PC-3 (cell line): ENCODE results near the gene EVPLL. TPM values are rescaled to one million over a fixed set of nuclear protein-coding genes. Genes with fewer than 3 reads are reported as not detected.

ENCODE experiments used
- ATAC-seq: fragments of 200-7000 bp; cut with Tn5 transposase; 2 replicates; pipeline ENCODE4 v1.9.1; 2020; ENCODE audit warnings: mild to moderate bottlenecking, moderate library complexity
- Bru-seq: library from RNA; stranded (reverse); fragments of 400-500 nt; gene quantifications from one replicate; lab custom pipeline; 2021; lab: Mats Ljungman, UMichigan
- BruChase-seq, 2 experiments: library from RNA; stranded (reverse); fragments of 400-500 nt; gene quantifications; one replicate each; lab custom pipeline; 2021; lab: Mats Ljungman, UMichigan
- BruUV-seq: library from RNA; stranded (reverse); fragments of 400-500 nt; replicated peaks from 2 replicates; lab custom pipeline; 2021; lab: Mats Ljungman, UMichigan
- CTCF ChIA-PET: fragments of 300-600 bp; sonication (Branson Sonifier 250); formaldehyde crosslinking; loops from one replicate; lab custom pipeline; 2022; ENCODE audit warnings: antibody characterized with exemption; lab: Charles Lee
- POLR2A ChIA-PET: fragments of 300-600 bp; sonication (Branson Sonifier 250); formaldehyde crosslinking; loops from one replicate; lab custom pipeline; 2022; ENCODE audit warnings: antibody characterized with exemption; ENCODE audit not compliant: unreplicated experiment; lab: Charles Lee
- DNase-seq: peaks from one replicate; pipeline ENCODE4 v3.0.0-alpha.2; 2015
- H2AFZ ChIP-seq: fragments of 300-600 bp; sonication (generic); 2 replicates; pipeline ENCODE4 v1.6.0; 2016; ENCODE audit warnings: antibody characterized with exemption, low read length
- H3F3A ChIP-seq: fragments of 300-600 bp; sonication (generic); one replicate; pipeline ENCODE4 v1.6.0; 2017; ENCODE audit warnings: antibody characterized with exemption, low read length, control low read depth, mild to moderate bottlenecking; ENCODE audit not compliant: unreplicated experiment
- H3K27ac ChIP-seq: fragments of 300-600 bp; sonication (generic); 2 replicates; pipeline ENCODE4 v1.5.1; 2016; ENCODE audit warnings: mild to moderate bottlenecking, low read length
- H3K27me3 ChIP-seq: fragments of 300-600 bp; sonication (generic); 2 replicates; pipeline ENCODE4 v1.6.1; 2016; ENCODE audit warnings: low read length, mixed read lengths
- H3K36me3 ChIP-seq: fragments of 300-600 bp; sonication (generic); 2 replicates; pipeline ENCODE4 v1.6.1; 2016; ENCODE audit warnings: low read depth, mixed run types, low read length, mixed read lengths
- H3K4me1 ChIP-seq: fragments of 300-600 bp; sonication (generic); 2 replicates; pipeline ENCODE4 v1.5.1; 2016; ENCODE audit warnings: low read length; ENCODE audit not compliant: insufficient read depth
- H3K4me2 ChIP-seq: fragments of 300-600 bp; sonication (generic); 2 replicates; pipeline ENCODE4 v1.6.0; 2016; ENCODE audit warnings: low read length
- H3K4me3 ChIP-seq: fragments of 300-600 bp; sonication (generic); 2 replicates; pipeline ENCODE4 v1.5.1; 2016; ENCODE audit warnings: mild to moderate bottlenecking, low read length, mixed read lengths
- H3K79me2 ChIP-seq: fragments of 300-600 bp; sonication (generic); 2 replicates; pipeline ENCODE4 v1.6.1; 2017; ENCODE audit warnings: low read length, mixed read lengths
- H3K9ac ChIP-seq: fragments of 300-600 bp; sonication (generic); 2 replicates; pipeline ENCODE4 v1.6.0; 2016; ENCODE audit warnings: mild to moderate bottlenecking, low read length
- H3K9me2 ChIP-seq: fragments of 300-600 bp; sonication (generic); replicated peaks from 2 replicates; pipeline ENCODE4 v1.6.1; 2016; ENCODE audit warnings: mixed run types, low read length, mixed read lengths
- H3K9me3 ChIP-seq: fragments of 300-600 bp; sonication (generic); 2 replicates; pipeline ENCODE4 v1.6.1; 2016; ENCODE audit warnings: low read length, mixed read lengths
- H4K20me1 ChIP-seq: fragments of 300-600 bp; sonication (generic); 2 replicates; pipeline ENCODE4 v1.6.1; 2016; ENCODE audit warnings: low read length, mixed read lengths
- CTCF ChIP-seq: fragments of 300-600 bp; sonication (generic); conservative IDR thresholded peaks from 2 replicates; pipeline ENCODE4 v1.5.1; 2017; ENCODE audit warnings: antibody characterized with exemption, low read depth, mild to moderate bottlenecking, low read length
- EZH2 ChIP-seq: fragments of 300-600 bp; sonication (generic); IDR thresholded peaks from one replicate; pipeline ENCODE4 v1.6.1; 2017; ENCODE audit warnings: antibody characterized with exemption, mild to moderate bottlenecking, low read length; ENCODE audit not compliant: unreplicated experiment
- EZH2phosphoT487 ChIP-seq: fragments of 300-600 bp; sonication (generic); IDR thresholded peaks from 2 replicates; pipeline ENCODE4 v1.6.1; 2018; ENCODE audit warnings: mild to moderate bottlenecking, antibody characterized with exemption, low read length, borderline replicate concordance
- intact Hi-C: fragments of 100-400 bp; cut with micrococcal nuclease; formaldehyde crosslinking; loops from 2 replicates; pipeline ENCODE4 v1.9.0; 2023
- long read RNA-seq: library from polyadenylated mRNA; unstranded; transcript quantifications from one replicate; pipeline ENCODE4 v2.0.0, GENCODE V29; 2021; ENCODE audit not compliant: unreplicated experiment
- total RNA-seq: library from RNA; depleted of rRNA; stranded (reverse); fragments of >200 nt; gene quantifications from 2 replicates; pipeline ENCODE4 v1.2.3, GENCODE V29; 2014; rRNA removed

The EVPLL gene
- total RNA-seq, result 1.1 and 1.3 TPM in 2 replicates
- Bru-seq, nascent RNA, result percentile 25 among the genes with signal in this experiment
- BruChase-seq, experiment 1, labeled RNA remaining after a 6-hour chase, result percentile 14 among the genes with signal in this experiment
- percentile 11 among the genes with signal in this experiment for BruChase-seq, experiment 2, labeled RNA remaining after a 2-hour chase
- long read RNA-seq, result 0 reads

- POLR2A ChIA-PET, result no interaction called here
- no peaks in the 10 kb centered on the region for H3K9me3 ChIP-seq
- H4K20me1 ChIP-seq, result no peaks in the 10 kb centered on the region
- no peak within 1 kb of the TSS for H3K9ac ChIP-seq
- DNase-seq (peak; percentile 81), ATAC-seq (peak; percentile 75)
- no TSS peak for BruUV-seq
- no peak within 1 kb of the TSS for H3K27ac ChIP-seq
- no peaks in the 10 kb centered on the region for H3K9me2 ChIP-seq
- H3K4me2 ChIP-seq, result peak within 1 kb of the TSS; percentile 69
- no peaks in the 10 kb centered on the region for H3K79me2 ChIP-seq
- no peaks in the 10 kb centered on the region for H3K36me3 ChIP-seq
- intact Hi-C loops, result no loop called here
- no peak within 1 kb of the TSS for H3K4me3 ChIP-seq
- TF ChIP-seq EZH2phosphoT487 (no peak; the same call in 1 of the 2 replicates), EZH2 (no peak), CTCF (no peak)
- CTCF ChIA-PET, result no interaction called here
- H3K4me1 ChIP-seq, result peaks cover 12% of the 10 kb centered on the region
- no peaks in the 10 kb centered on the region for H3F3A ChIP-seq
- H2AFZ ChIP-seq, result peak within 1 kb of the TSS; percentile 51
- H3K27me3 ChIP-seq, result no peaks in the 10 kb centered on the region
Observed at GRCh38 chr17:18377437-18378204, at the start of gene EVPLL. EVPLL (plus strand) TSS chr17:18377778; CDS start chr17:18380938, 3,160 bp downstream.

- H2AFZ ChIP-seq, result no peak overlapping the region
- H3K79me2 ChIP-seq, result no peaks in the 10 kb centered on the region
- no peaks in the 10 kb centered on the region for H3K9me3 ChIP-seq
- H4K20me1 ChIP-seq, result no peaks in the 10 kb centered on the region
- no peak for TF ChIP-seq CTCF
- TF ChIP-seq EZH2phosphoT487, result no peak
- TF ChIP-seq EZH2, result no peak
- intact Hi-C loops, result no loop called here
- ATAC-seq (no peak), DNase-seq (no peak)
- no peaks in the 10 kb centered on the region for H3K27me3 ChIP-seq
- H3K4me2 ChIP-seq, result no peak overlapping the region
- H3K4me1 ChIP-seq, result no peaks in the 10 kb centered on the region
- H3F3A ChIP-seq, result no peaks in the 10 kb centered on the region
- H3K27ac ChIP-seq, result no peak overlapping the region
- H3K9ac ChIP-seq, result no peak overlapping the region
- H3K9me2 ChIP-seq, result no peaks in the 10 kb centered on the region
- peaks cover 29% of the 10 kb centered on the region for H3K36me3 ChIP-seq
- no TSS peak for BruUV-seq
- H3K4me3 ChIP-seq, result no peak overlapping the region
- POLR2A ChIA-PET, result no interaction called here
- CTCF ChIA-PET, result no interaction called here
Observed at GRCh38 chr17:18328643-18329204, 48.9 kb upstream of the EVPLL start.
